Activated CD4-positive, alpha-beta T cell treated with anti-CD3 and anti-CD28 coated beads, Interleukin-2, amount 10 ng/mL, durations not matched to agents 7 days and 5 days (primary cell): ENCODE measurements around the gene PTPN2. TPM values are rescaled to one million over a fixed set of nuclear protein-coding genes. Genes with fewer than 3 reads are reported as not detected.
"Not testable (repeated sequence)": the region's sequence is repeated elsewhere in the genome, so short reads cannot be mapped to it uniquely, and the experiment has no call there.

Experiments used
- CTCF ChIA-PET: fragments of 350-600 bp; sonication (Branson Sonifier 250); formaldehyde crosslinking; loops from one replicate; lab custom pipeline; 2021; ENCODE audit warnings: antibody characterized with exemption; lab: Charles Lee
- POLR2A ChIA-PET: fragments of 350-600 bp; sonication (Branson Sonifier 250); formaldehyde crosslinking; loops from one replicate; lab custom pipeline; 2021; ENCODE audit warnings: antibody characterized with exemption; lab: Charles Lee
- DNase-seq: peaks from one replicate; pipeline ENCODE4 v3.0.0-alpha.2; 2020
- H3K27ac Mint-ChIP-seq: one replicate; pipeline ENCODE4 v1.8.0; 2021; ENCODE audit warnings: mild to moderate bottlenecking, moderate library complexity, mixed read lengths
- H3K27me3 Mint-ChIP-seq: one replicate; pipeline ENCODE4 v1.8.0; 2021; ENCODE audit warnings: mixed read lengths
- H3K36me3 Mint-ChIP-seq: one replicate; pipeline ENCODE4 v1.8.0; 2021; ENCODE audit warnings: low read depth, mixed read lengths
- H3K4me1 Mint-ChIP-seq: one replicate; pipeline ENCODE4 v1.8.0; 2021; ENCODE audit warnings: mixed read lengths
- H3K4me3 Mint-ChIP-seq: one replicate; pipeline ENCODE4 v1.8.0; 2021; ENCODE audit warnings: mild to moderate bottlenecking, moderate library complexity, mixed read lengths
- H3K9me3 Mint-ChIP-seq: one replicate; pipeline ENCODE4 v1.8.0; 2021; ENCODE audit warnings: mixed read lengths
- total RNA-seq, 2 experiments: library from RNA; stranded (reverse); gene quantifications; one replicate each; pipeline ENCODE4 v1.2.3, GENCODE V29; 2021

The PTPN2 gene
- total RNA-seq, 2 experiments from 2014 or later, result 61.0 to 69.7 TPM

GRCh38 chr18:12758566-12758965 is 125.5 kb downstream of the PTPN2 start:
- H3K4me3 Mint-ChIP-seq, POLR2A ChIA-PET, H3K9me3 Mint-ChIP-seq, H3K27me3 Mint-ChIP-seq, DNase-seq, H3K4me1 Mint-ChIP-seq, H3K27ac Mint-ChIP-seq: not testable (repeated sequence)
- H3K36me3 Mint-ChIP-seq, result peaks cover 13% of the 10 kb centered on the region
- CTCF ChIA-PET, result interaction anchor here (1.4 to 1.5 kb wide), 2 partner anchors 8 to 176 kb away, joined by 4 to 5 read pairs; no protein-coding TSS in a partner anchor

DNA sequence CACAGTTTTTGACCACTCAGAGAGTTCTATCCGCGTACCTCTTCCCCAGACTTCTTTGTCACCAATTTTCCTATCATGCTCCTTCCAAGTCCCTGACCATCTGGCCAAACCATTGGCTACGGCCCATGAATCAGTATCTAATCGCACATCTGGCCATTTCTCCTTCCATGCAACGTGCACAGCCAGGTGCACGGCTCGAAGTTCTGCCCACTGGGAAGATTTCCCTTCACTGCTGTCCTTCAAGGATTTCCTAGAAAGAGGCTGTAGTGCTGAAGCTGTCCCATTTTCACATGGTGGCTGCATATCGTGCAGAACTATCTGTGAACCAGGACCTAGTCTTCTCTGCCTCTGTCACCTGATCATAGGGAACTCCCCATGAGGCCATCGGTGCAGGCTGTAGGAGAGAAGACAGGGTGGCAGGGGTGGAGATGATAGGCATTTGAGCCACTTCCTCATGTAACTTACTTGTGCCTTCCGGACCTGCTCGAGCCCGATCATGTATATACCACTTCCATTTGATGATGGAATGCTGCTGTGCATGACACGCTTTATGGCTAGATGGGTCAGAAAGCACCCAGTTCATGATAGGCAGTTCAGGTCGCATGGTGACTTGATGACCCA is 127.3 kb downstream of the PTPN2 start:
- POLR2A ChIA-PET, DNase-seq, H3K27me3 Mint-ChIP-seq, CTCF ChIA-PET, H3K4me3 Mint-ChIP-seq, H3K36me3 Mint-ChIP-seq, H3K4me1 Mint-ChIP-seq, H3K27ac Mint-ChIP-seq, H3K9me3 Mint-ChIP-seq: not testable (repeated sequence)

- DNase-seq, H3K9me3 Mint-ChIP-seq, H3K36me3 Mint-ChIP-seq, H3K27ac Mint-ChIP-seq, H3K27me3 Mint-ChIP-seq, CTCF ChIA-PET, H3K4me1 Mint-ChIP-seq, POLR2A ChIA-PET, H3K4me3 Mint-ChIP-seq: not testable (repeated sequence)
Observed at GRCh38 chr18:12755606-12756005, 128.4 kb downstream of the PTPN2 start.

- ChIA-PET POLR2A (no interaction called here), CTCF (no interaction called here)
- Mint-ChIP-seq H3K36me3 (peaks cover 9% of the 10 kb centered on the region), H3K9me3 (peaks cover 2% of the 10 kb centered on the region), H3K4me3 (no peak overlapping the region), H3K4me1 (peaks cover 15% of the 10 kb centered on the region), H3K27ac (no peak overlapping the region), H3K27me3 (no peaks in the 10 kb centered on the region)
- no peak for DNase-seq
Observed at GRCh38 chr18:12754511-12754910, 129.5 kb downstream of the PTPN2 start.

DNA sequence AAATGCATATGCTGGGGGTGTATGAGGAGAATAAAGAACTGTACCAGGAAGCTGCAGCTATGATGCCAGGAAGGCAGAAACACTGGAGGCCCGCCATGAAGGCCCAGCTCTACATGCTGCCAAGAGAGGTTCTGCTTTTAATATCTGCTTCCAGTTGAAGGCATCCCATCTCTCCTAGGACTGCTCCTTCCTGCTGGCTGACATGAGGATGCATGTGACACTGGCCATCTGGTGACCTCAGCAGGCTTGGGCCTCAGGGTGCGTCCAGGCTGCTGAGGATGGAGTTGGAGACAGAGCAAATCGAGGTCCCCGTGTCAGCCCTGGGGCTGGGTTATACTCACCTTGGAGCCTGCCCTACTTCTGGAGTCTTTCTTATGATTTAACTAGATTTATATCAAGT is 132.1 kb downstream of the PTPN2 start:
- H3K9me3 Mint-ChIP-seq, result peaks cover 2% of the 10 kb centered on the region
- POLR2A ChIA-PET, result no interaction called here
- H3K36me3 Mint-ChIP-seq, result peaks cover 5% of the 10 kb centered on the region
- H3K4me3 Mint-ChIP-seq, result no peak overlapping the region
- H3K27me3 Mint-ChIP-seq, result no peaks in the 10 kb centered on the region
- H3K4me1 Mint-ChIP-seq, result peaks cover 26% of the 10 kb centered on the region
- H3K27ac Mint-ChIP-seq, result no peak overlapping the region
- CTCF ChIA-PET, result no interaction called here
- no peak for DNase-seq

GRCh38 chr18:12751503-12751884 is 132.5 kb downstream of the PTPN2 start:
- no peak for DNase-seq
- ChIA-PET POLR2A (no interaction called here), CTCF (no interaction called here)
- Mint-ChIP-seq H3K36me3 (peaks cover under 1% of the 10 kb centered on the region), H3K27me3 (no peaks in the 10 kb centered on the region), H3K4me3 (no peak overlapping the region), H3K9me3 (no peaks in the 10 kb centered on the region), H3K4me1 (peaks cover 26% of the 10 kb centered on the region), H3K27ac (peak overlapping the region; percentile 36)

DNA sequence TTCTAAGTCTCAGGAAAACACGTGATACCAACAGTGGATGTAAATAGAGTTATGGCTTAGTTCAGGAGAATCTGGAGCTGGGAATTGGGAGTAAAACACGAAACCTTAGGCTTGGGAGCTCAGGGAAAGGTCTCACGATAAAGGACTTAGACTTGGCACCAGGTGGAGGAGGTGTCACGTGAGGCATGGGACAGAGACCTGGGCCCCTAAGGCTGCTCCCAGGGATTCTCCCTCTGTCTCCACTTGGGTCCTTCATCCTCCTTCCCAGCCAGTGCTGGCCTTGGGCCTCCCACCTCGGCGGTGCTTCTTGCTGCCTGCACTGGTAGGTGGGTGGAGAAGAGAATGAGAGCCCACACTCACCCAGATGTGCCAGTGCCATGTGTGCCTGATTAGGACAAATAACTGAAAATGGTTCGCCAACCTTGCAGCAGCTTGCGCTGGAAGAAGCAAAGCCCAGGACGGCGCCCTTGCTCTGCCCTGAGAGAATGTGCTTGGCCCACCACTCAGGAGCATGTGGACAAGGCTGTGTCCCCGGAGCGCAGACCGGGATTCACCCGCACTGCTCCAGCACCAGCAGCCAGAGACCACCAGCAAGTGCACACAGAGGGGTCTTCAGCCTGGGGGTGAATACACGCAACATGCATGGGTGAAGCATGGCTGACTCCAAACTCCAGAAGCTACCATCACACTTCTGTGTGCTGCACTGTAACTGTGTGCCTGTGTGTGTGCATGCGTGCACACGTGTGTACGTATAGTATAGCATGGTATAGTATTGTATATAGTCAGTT is 133.1 kb downstream of the PTPN2 start:
- no peaks in the 10 kb centered on the region for H3K27me3 Mint-ChIP-seq
- H3K27ac Mint-ChIP-seq, result peak overlapping the region; percentile 84
- no peak for DNase-seq
- POLR2A ChIA-PET, result interaction anchor here (0.5 kb wide), 1 partner anchor 25 kb away, joined by 3 read pairs; no protein-coding TSS in a partner anchor
- no peaks in the 10 kb centered on the region for H3K36me3 Mint-ChIP-seq
- H3K4me1 Mint-ChIP-seq, result peaks cover 26% of the 10 kb centered on the region
- CTCF ChIA-PET, result interaction anchor here (0.6 to 1.7 kb wide), 5 partner anchors 8 to 140 kb away, joined by 3 to 6 read pairs (median 5); no protein-coding TSS in a partner anchor
- H3K4me3 Mint-ChIP-seq, result no peak overlapping the region
- no peaks in the 10 kb centered on the region for H3K9me3 Mint-ChIP-seq

- Mint-ChIP-seq H3K9me3 (no peaks in the 10 kb centered on the region), H3K27ac (peak overlapping the region; percentile 84), H3K27me3 (no peaks in the 10 kb centered on the region), H3K4me3 (peak overlapping the region; percentile 8), H3K36me3 (no peaks in the 10 kb centered on the region), H3K4me1 (peaks cover 26% of the 10 kb centered on the region)
- POLR2A ChIA-PET, result no interaction called here
- CTCF ChIA-PET, result interaction anchor here (0.6 to 2.4 kb wide), 9 partner anchors 8 to 184 kb away, joined by 3 to 8 read pairs (median 4); no protein-coding TSS in a partner anchor
- DNase-seq, result peak; percentile 61
Observed at GRCh38 chr18:12750076-12750714, 133.8 kb downstream of the PTPN2 start.

DNA sequence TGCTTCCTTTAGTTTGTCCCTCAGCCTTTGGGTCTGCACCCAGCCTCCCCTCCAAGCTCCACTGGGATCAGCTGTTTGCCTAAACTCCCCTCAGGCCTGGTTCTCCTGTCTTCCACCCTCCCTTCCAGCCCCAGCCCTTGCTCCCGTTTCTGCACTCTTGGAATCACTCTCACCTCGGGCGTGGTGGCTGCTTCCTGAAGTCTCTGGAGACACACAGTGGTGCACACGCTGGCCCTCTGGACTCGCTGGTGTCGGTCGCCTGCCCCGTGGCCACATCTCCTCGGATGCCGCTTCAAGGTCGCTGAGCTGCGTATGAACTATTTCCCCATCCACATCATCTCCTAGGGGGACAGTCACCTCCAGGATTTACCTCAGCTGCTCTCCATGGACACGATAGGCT is 134.9 kb downstream of the PTPN2 start:
- DNase-seq, result no peak
- Mint-ChIP-seq H3K27me3 (no peaks in the 10 kb centered on the region), H3K27ac (peak overlapping the region; percentile 44), H3K4me1 (peaks cover 28% of the 10 kb centered on the region), H3K36me3 (no peaks in the 10 kb centered on the region), H3K9me3 (no peaks in the 10 kb centered on the region), H3K4me3 (no peak overlapping the region)
- ChIA-PET CTCF (interaction anchor here (0.5 to 2.4 kb wide), 6 partner anchors 18 to 185 kb away, joined by 3 to 8 read pairs (median 4); no protein-coding TSS in a partner anchor), POLR2A (no interaction called here)

DNA sequence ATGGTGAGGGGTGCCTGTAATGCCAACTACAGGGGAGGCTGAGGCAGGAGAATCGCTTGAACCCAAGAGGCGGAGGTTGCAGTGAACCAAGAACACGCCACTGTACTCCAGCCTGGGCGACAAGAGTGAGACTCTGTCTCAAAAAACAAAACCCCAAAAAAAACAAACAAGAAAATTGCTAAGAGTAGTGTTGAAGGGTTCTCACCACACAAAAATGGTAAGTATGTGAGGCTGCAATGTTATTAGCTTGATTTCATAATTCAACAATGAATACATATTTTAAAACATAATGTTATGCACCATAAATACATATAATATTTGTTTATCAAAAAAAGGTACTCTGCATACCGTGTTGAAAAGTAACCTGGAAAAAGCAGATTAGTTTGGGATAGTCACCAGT is 135.4 kb downstream of the PTPN2 start:
- no peaks in the 10 kb centered on the region for H3K9me3 Mint-ChIP-seq
- CTCF ChIA-PET, result interaction anchor here (0.7 to 2.4 kb wide), 5 partner anchors 14 to 186 kb away, joined by 3 to 8 read pairs (median 3); no protein-coding TSS in a partner anchor
- H3K27ac Mint-ChIP-seq, result peak overlapping the region; percentile 31

GRCh38 chr18:12747530-12748315 is 136.3 kb downstream of the PTPN2 start:
- Mint-ChIP-seq H3K4me1 (peaks cover 28% of the 10 kb centered on the region), H3K36me3 (no peaks in the 10 kb centered on the region), H3K9me3 (no peaks in the 10 kb centered on the region), H3K27me3 (no peaks in the 10 kb centered on the region), H3K4me3 (no peak overlapping the region), H3K27ac (no peak overlapping the region)
- DNase-seq, result no peak
- ChIA-PET CTCF (interaction anchor here (0.9 to 2.4 kb wide), 3 partner anchors 13 to 186 kb away, joined by 3 to 8 read pairs (median 3); no protein-coding TSS in a partner anchor), POLR2A (no interaction called here)

More for the DNA sequence above, 135.4 kb downstream of the PTPN2 start:
- no peak for DNase-seq
- Mint-ChIP-seq H3K4me3 (no peak overlapping the region), H3K36me3 (no peaks in the 10 kb centered on the region), H3K4me1 (peaks cover 28% of the 10 kb centered on the region), H3K27me3 (no peaks in the 10 kb centered on the region)
- POLR2A ChIA-PET, result interaction anchor here (0.5 kb wide), 1 partner anchor 130 kb away, joined by 3 read pairs; no protein-coding TSS in a partner anchor
